ENCODE results near the gene CCDC187.

Gene CCDC187

GRCh38 chr9:136201609-136202453 is 102.1 kb downstream of the CCDC187 start:
- Mint-ChIP-seq H3K9me3 (no peaks in the 10 kb centered on the region), H3K27ac (no peak overlapping the region), H3K27me3 (peaks cover 95% of the 10 kb centered on the region), H3K4me3 (peak overlapping the region in 1 of 2 donors; percentile 24), H3K4me1 (peaks cover 24% of the 10 kb centered on the region)
- DNase-seq (no peak), ATAC-seq (no peak)

GRCh38 chr9:136201174-136201573 is 102.7 kb downstream of the CCDC187 start:
- DNase-seq, result no peak
- H3K4me3 Mint-ChIP-seq, result no peak overlapping the region
- ATAC-seq, result no peak
- no peaks in the 10 kb centered on the region for H3K9me3 Mint-ChIP-seq
- H3K27me3 Mint-ChIP-seq, result peaks cover 99% of the 10 kb centered on the region
- H3K27ac Mint-ChIP-seq, result no peak overlapping the region
- peaks cover 31% of the 10 kb centered on the region for H3K4me1 Mint-ChIP-seq

- no peak for DNase-seq
- Mint-ChIP-seq H3K27me3 (peaks cover 100% of the 10 kb centered on the region), H3K9me3 (no peaks in the 10 kb centered on the region), H3K4me1 (peaks cover 34% of the 10 kb centered on the region), H3K27ac (no peak overlapping the region), H3K4me3 (no peak overlapping the region)
- ATAC-seq, result no peak
Measured at GRCh38 chr9:136200424-136200823, 103.5 kb downstream of the CCDC187 start.

All from stimulated activated naive CD8-positive, alpha-beta T cell treated with anti-CD3 and anti-CD28 coated beads, Interleukin-15, amount 100 ng/mL, for 72 hours (primary cell).